Measurements from ENCODE around the gene HAGHL. TPM values are rescaled to one million over a fixed set of nuclear protein-coding genes. Genes with fewer than 3 reads are reported as not detected.
A peak's percentile ranks its signal among the peaks of the same experiment; 100 is the strongest.

Gene HAGHL
- total and polyA plus RNA-seq, 2 experiments from 2014 or later, result 15.5 to 31.5 TPM

- no peaks in the 10 kb centered on the region for H3K9me2 ChIP-seq (replicated peaks; ENCODE audit: insufficient read depth)
- DNase-seq (ENCODE audit: low spot score), result no peak
- peaks cover 11% of the 10 kb centered on the region for H3K4me1 ChIP-seq (ENCODE audit: insufficient read depth)
- H3K4me3 ChIP-seq, result peak overlapping the region; percentile 91
- H3K36me3 ChIP-seq (replicated peaks; ENCODE audit: insufficient read depth, low read depth), result no peaks in the 10 kb centered on the region
- peak overlapping the region; percentile 79 for H3K27ac ChIP-seq
- H2AFZ ChIP-seq, result peak overlapping the region; percentile 84
- WGBS (ENCODE audit: low lambda C conversion rate, missing lambda C conversion rate), result 53% methylated on average over 38 of the region's 38 CpGs
- no peaks in the 10 kb centered on the region for H3K27me3 ChIP-seq
- no peak for TF ChIP-seq EZH2phosphoT487 (IDR thresholded peaks at IDR 0.05; ENCODE audit: low read depth, severe bottlenecking, unreplicated experiment)
- no peak for TF ChIP-seq EZH2 (IDR thresholded peaks at IDR 0.05; ENCODE audit: borderline replicate concordance)
- no peak for TF ChIP-seq CTCF (IDR thresholded peaks at IDR 0.05; ENCODE audit: poor library complexity)
- H3K9me3 ChIP-seq (ENCODE audit: low read depth), result no peaks in the 10 kb centered on the region
- peak overlapping the region; percentile 99 for H3K4me2 ChIP-seq
- peaks cover 13% of the 10 kb centered on the region for H3K79me2 ChIP-seq
- H4K20me1 ChIP-seq (ENCODE audit: insufficient read depth, poor library complexity, severe bottlenecking), result no peaks in the 10 kb centered on the region
Observed at GRCh38 chr16:739560-740458, 12.9 kb downstream of the HAGHL start.

- no peaks in the 10 kb centered on the region for H3K36me3 ChIP-seq (replicated peaks; ENCODE audit: insufficient read depth, low read depth)
- H3K27ac ChIP-seq, result peak overlapping the region; percentile 79
- TF ChIP-seq CTCF (IDR thresholded peaks at IDR 0.05; ENCODE audit: poor library complexity), result no peak
- no peak for TF ChIP-seq EZH2 (IDR thresholded peaks at IDR 0.05; ENCODE audit: borderline replicate concordance)
- no peak for TF ChIP-seq EZH2phosphoT487 (IDR thresholded peaks at IDR 0.05; ENCODE audit: low read depth, severe bottlenecking, unreplicated experiment)
- peaks cover 11% of the 10 kb centered on the region for H3K4me1 ChIP-seq (ENCODE audit: insufficient read depth)
- no peaks in the 10 kb centered on the region for H3K9me3 ChIP-seq (ENCODE audit: low read depth)
- 2% methylated on average over 19 of the region's 22 CpGs for WGBS (ENCODE audit: low lambda C conversion rate, missing lambda C conversion rate)
- peak overlapping the region; percentile 84 for H2AFZ ChIP-seq
- DNase-seq (ENCODE audit: low spot score), result no peak
- peaks cover 13% of the 10 kb centered on the region for H3K79me2 ChIP-seq
- peak overlapping the region; percentile 91 for H3K4me3 ChIP-seq
- H3K27me3 ChIP-seq, result no peaks in the 10 kb centered on the region
- H3K4me2 ChIP-seq, result peak overlapping the region; percentile 99
- H3K9me2 ChIP-seq (replicated peaks; ENCODE audit: insufficient read depth), result no peaks in the 10 kb centered on the region
- no peaks in the 10 kb centered on the region for H4K20me1 ChIP-seq (ENCODE audit: insufficient read depth, poor library complexity, severe bottlenecking)
Observed at GRCh38 chr16:740459-740763, 13.5 kb downstream of the HAGHL start.

GRCh38 chr16:740764-741505 is 14.0 kb downstream of the HAGHL start, which contains the start of gene CIAO3:
CIAO3 (minus strand) TSS chr16:740997; CDS start chr16:740985, 12 bp downstream.
- Histone ChIP-seq H3K4me1 (ENCODE audit: insufficient read depth) (peaks cover 11% of the 10 kb centered on the region), H2AFZ (peak within 1 kb of the TSS; percentile 84), H3K79me2 (peaks cover 13% of the 10 kb centered on the region), H4K20me1 (ENCODE audit: insufficient read depth, poor library complexity, severe bottlenecking) (no peaks in the 10 kb centered on the region), H3K4me3 (peak within 1 kb of the TSS; percentile 91), H3K36me3 (replicated peaks; ENCODE audit: insufficient read depth, low read depth) (no peaks in the 10 kb centered on the region), H3K27me3 (no peaks in the 10 kb centered on the region), H3K9me3 (ENCODE audit: low read depth) (no peaks in the 10 kb centered on the region), H3K27ac (peak within 1 kb of the TSS; percentile 79), H3K9me2 (replicated peaks; ENCODE audit: insufficient read depth) (no peaks in the 10 kb centered on the region), H3K4me2 (peak within 1 kb of the TSS; percentile 99)
- TF ChIP-seq EZH2phosphoT487 (IDR thresholded peaks at IDR 0.05; ENCODE audit: low read depth, severe bottlenecking, unreplicated experiment) (no peak), CTCF (IDR thresholded peaks at IDR 0.05; ENCODE audit: poor library complexity) (peak; percentile 85)
- peak; percentile 97 for DNase-seq (ENCODE audit: low spot score)
- 2% methylated on average over 51 of the region's 79 CpGs for WGBS (ENCODE audit: low lambda C conversion rate, missing lambda C conversion rate)
